Esophagus squamous epithelium (tissue), 5 donors: Measurements from ENCODE around the gene TAF3. TPM values are rescaled to one million over a fixed set of nuclear protein-coding genes. Genes with fewer than 3 reads are reported as not detected.

Source experiments
- DNase-seq: peaks from one replicate; lab custom pipeline; 2025; lab: John Stamatoyannopoulos, UW
- H3K27ac ChIP-seq, 4 donors: fragments of 200-600 bp; sonication (generic); one replicate each; pipeline ENCODE4 v1.5.1; 2016 to 2019; ENCODE audit warnings: mild to moderate bottlenecking in 1 of 4
- H3K27me3 ChIP-seq, 4 donors: fragments of 200-600 bp; sonication (generic); 1 replicate in 3 of 4; 2 replicates in 1 of 4; pipeline versions ENCODE4 v1.5.1 to v1.6.0; 2017 to 2021; ENCODE audit warnings: antibody characterized with exemption in 1 of 4
- H3K36me3 ChIP-seq, 3 donors: fragments of 200-600 bp; sonication (generic); one replicate each; pipeline ENCODE4 v1.5.1; 2016 to 2019
- H3K4me1 ChIP-seq, 3 donors: fragments of 200-600 bp; sonication (generic); one replicate each; pipeline ENCODE4 v1.5.1; 2017 to 2019
- H3K4me3 ChIP-seq, 4 donors: fragments of 200-600 bp; sonication (generic); 1 replicate in 3 of 4; 2 replicates in 1 of 4; pipeline ENCODE4 v1.5.1; 2016 to 2019; ENCODE audit warnings: mild to moderate bottlenecking in 2 of 4, moderate library complexity in 1 of 4
- H3K9me3 ChIP-seq, 3 donors: fragments of 200-600 bp; sonication (generic); one replicate each; pipeline ENCODE4 v1.5.1; 2016 to 2019
- CTCF ChIP-seq, 6 experiments: fragments of 450-650 bp in 4 of 6; fragments of 200-600 bp in 2 of 6; sonication (generic) in 2 of 6; IDR thresholded peaks; one replicate each; pipeline ENCODE4 v1.5.1; 2016 to 2019; ENCODE audit warnings: antibody characterized with exemption in 6 of 6, mild to moderate bottlenecking in 4 of 6, moderate library complexity in 4 of 6
- POLR2A ChIP-seq, 4 donors: fragments of 450-650 bp; IDR thresholded peaks; one replicate each; pipeline ENCODE4 v1.6.1; 2017; ENCODE audit warnings: antibody characterized with exemption in 4 of 4, mild to moderate bottlenecking in 4 of 4, moderate library complexity in 3 of 4
- WGBS, 2 donors: methylation state at CpG; one replicate each; pipeline ENCODE4 v1.1.5; 2018; 5-methylcytosine and 5-hydroxymethylcytosine counted together
- intact Hi-C: fragments of 100-400 bp; cut with DNase I; formaldehyde crosslinking; loops from one replicate; pipeline ENCODE4 v1.15.0; 2022
- total RNA-seq, 4 donors: library from RNA; depleted of rRNA; stranded (reverse); fragments of >200 nt; gene quantifications; one replicate each; pipeline ENCODE4 v1.1.0, GENCODE V29; 2016
- donor health status: DM: yes; HTN: yes; CAD: no.

Gene TAF3
- total RNA-seq, 4 donors from 2014 or later, result 2.6 to 5.1 (median 3.6) TPM

GRCh38 chr10:7889947-7890542 lies 71.7 kb downstream of the TAF3 start:
- Histone ChIP-seq H3K27me3 (no peaks in the 10 kb centered on the region), H3K36me3 (no peaks in the 10 kb centered on the region), H3K4me3 (no peak overlapping the region), H3K4me1 (no peaks in the 10 kb centered on the region), H3K27ac (no peak overlapping the region), H3K9me3 (no peaks in the 10 kb centered on the region)
- no peak for DNase-seq
- no peak for TF ChIP-seq CTCF (IDR thresholded peaks at IDR 0.05)
- no peak for TF ChIP-seq POLR2A (IDR thresholded peaks at IDR 0.05)
- WGBS, 2 donors, result 89 to 92% methylated on average over 5 of the region's 5 CpGs
- intact Hi-C loops, result no loop called here

GRCh38 chr10:7890781-7891180 lies 72.5 kb downstream of the TAF3 start:
- H3K9me3 ChIP-seq, result no peaks in the 10 kb centered on the region
- H3K4me3 ChIP-seq, result no peak overlapping the region
- no peak for DNase-seq
- no peak for TF ChIP-seq POLR2A (IDR thresholded peaks at IDR 0.05)
- TF ChIP-seq CTCF (IDR thresholded peaks at IDR 0.05), result no peak
- intact Hi-C loops, result no loop called here
- 90 to 94% methylated on average over 6 of the region's 6 CpGs for WGBS, 2 donors
- H3K27me3 ChIP-seq, result no peaks in the 10 kb centered on the region
- H3K27ac ChIP-seq, result no peak overlapping the region
- H3K4me1 ChIP-seq, result no peaks in the 10 kb centered on the region
- H3K36me3 ChIP-seq, result no peaks in the 10 kb centered on the region

- intact Hi-C loops, result no loop called here
- TF ChIP-seq CTCF (IDR thresholded peaks at IDR 0.05) (no peak), POLR2A (IDR thresholded peaks at IDR 0.05) (no peak)
Measured at GRCh38 chr10:7891634-7892033, 73.3 kb downstream of the TAF3 start.

GRCh38 chr10:7892146-7892545 lies 73.8 kb downstream of the TAF3 start:
- Histone ChIP-seq H3K36me3 (peaks cover 0 to 10% (median 0%) of the 10 kb centered on the region in 3 donors), H3K27ac (no peak overlapping the region), H3K4me3 (no peak overlapping the region), H3K9me3 (no peaks in the 10 kb centered on the region), H3K27me3 (no peaks in the 10 kb centered on the region), H3K4me1 (no peaks in the 10 kb centered on the region)
- no peak for DNase-seq
- intact Hi-C loops, result no loop called here
- TF ChIP-seq POLR2A (IDR thresholded peaks at IDR 0.05) (no peak), CTCF (IDR thresholded peaks at IDR 0.05) (no peak)

More at GRCh38 chr10:7891634-7892033, 73.3 kb downstream of the TAF3 start:
- peaks cover 0 to 5% (median 0%) of the 10 kb centered on the region in 3 donors for H3K36me3 ChIP-seq
- no peaks in the 10 kb centered on the region for H3K9me3 ChIP-seq
- no peak overlapping the region for H3K27ac ChIP-seq
- DNase-seq, result no peak
- H3K4me1 ChIP-seq, result no peaks in the 10 kb centered on the region
- 43 to 48% methylated on average over 1 of the region's 1 CpG for WGBS, 2 donors
- H3K4me3 ChIP-seq, result no peak overlapping the region
- no peaks in the 10 kb centered on the region for H3K27me3 ChIP-seq

GRCh38 chr10:7895699-7896090 lies 77.4 kb downstream of the TAF3 start:
- Histone ChIP-seq H3K4me1 (no peaks in the 10 kb centered on the region), H3K27me3 (no peaks in the 10 kb centered on the region), H3K27ac (no peak overlapping the region), H3K9me3 (no peaks in the 10 kb centered on the region), H3K36me3 (peaks cover 0 to 10% (median 0%) of the 10 kb centered on the region in 3 donors), H3K4me3 (no peak overlapping the region)
- WGBS, 2 donors, result 95 to 96% methylated on average over 6 of the region's 6 CpGs
- no peak for TF ChIP-seq POLR2A (IDR thresholded peaks at IDR 0.05)
- no peak for TF ChIP-seq CTCF (IDR thresholded peaks at IDR 0.05)
- intact Hi-C loops, result no loop called here
- DNase-seq, result no peak
